ENCODE measurements around the gene SYT9. TPM values are rescaled to one million over a fixed set of nuclear protein-coding genes. Genes with fewer than 3 reads are reported as not detected.

SYT9 gene
- total RNA-seq, 1 experiment from 2014 or later, result not detected

GRCh38 chr11:7423946-7424345 lies 172.2 kb downstream of the SYT9 start:
- POLR2A ChIA-PET (ENCODE audit: unreplicated experiment), result no interaction called here
- no peaks in the 10 kb centered on the region for H3K9me2 ChIP-seq (ENCODE audit: insufficient read depth)
- no peak overlapping the region for H3K27ac ChIP-seq
- no peak overlapping the region for H2AFZ ChIP-seq
- H3K36me3 ChIP-seq (ENCODE audit: low read depth), result no peaks in the 10 kb centered on the region
- intact Hi-C loops (cut with micrococcal nuclease; ENCODE audit: unreplicated experiment), result no loop called here
- no peak for DNase-seq
- H3K4me2 ChIP-seq, result no peak overlapping the region
- H3K4me3 ChIP-seq, result no peak overlapping the region
- H4K20me1 ChIP-seq (ENCODE audit: insufficient read depth), result no peaks in the 10 kb centered on the region
- H3K27me3 ChIP-seq (ENCODE audit: insufficient read depth, low read depth), result no peaks in the 10 kb centered on the region
- TF ChIP-seq EZH2 (IDR thresholded peaks at IDR 0.05; ENCODE audit: low read depth), result no peak
- TF ChIP-seq CTCF (conservative IDR thresholded peaks at IDR 0.05), result no peak
- CTCF ChIA-PET, result no interaction called here
- no peaks in the 10 kb centered on the region for H3K79me2 ChIP-seq (ENCODE audit: low read depth)
- no peaks in the 10 kb centered on the region for H3K9me3 ChIP-seq (ENCODE audit: insufficient read depth, low read depth)
- no peaks in the 10 kb centered on the region for H3F3A ChIP-seq (ENCODE audit: insufficient read depth, low read depth)
- no TSS peak for BruUV-seq (replicated peaks)
- H3K4me1 ChIP-seq (replicated peaks; ENCODE audit: insufficient read depth), result no peaks in the 10 kb centered on the region

- Histone ChIP-seq H3K4me2 (no peak overlapping the region), H3K27me3 (ENCODE audit: insufficient read depth, low read depth) (no peaks in the 10 kb centered on the region), H3K4me3 (no peak overlapping the region), H4K20me1 (ENCODE audit: insufficient read depth) (no peaks in the 10 kb centered on the region), H3F3A (ENCODE audit: insufficient read depth, low read depth) (no peaks in the 10 kb centered on the region), H3K9me3 (ENCODE audit: insufficient read depth, low read depth) (no peaks in the 10 kb centered on the region), H3K4me1 (replicated peaks; ENCODE audit: insufficient read depth) (no peaks in the 10 kb centered on the region), H3K9me2 (ENCODE audit: insufficient read depth) (no peaks in the 10 kb centered on the region), H3K27ac (no peak overlapping the region), H3K36me3 (ENCODE audit: low read depth) (no peaks in the 10 kb centered on the region), H3K79me2 (ENCODE audit: low read depth) (no peaks in the 10 kb centered on the region), H2AFZ (no peak overlapping the region)
- DNase-seq, result no peak
- no TSS peak for BruUV-seq (replicated peaks)
- ChIA-PET POLR2A (ENCODE audit: unreplicated experiment) (no interaction called here), CTCF (no interaction called here)
- intact Hi-C loops (cut with micrococcal nuclease; ENCODE audit: unreplicated experiment), result no loop called here
- TF ChIP-seq EZH2 (IDR thresholded peaks at IDR 0.05; ENCODE audit: low read depth) (no peak), CTCF (conservative IDR thresholded peaks at IDR 0.05) (no peak)
Measured at GRCh38 chr11:7427733-7428132, 176.0 kb downstream of the SYT9 start.

DNA sequence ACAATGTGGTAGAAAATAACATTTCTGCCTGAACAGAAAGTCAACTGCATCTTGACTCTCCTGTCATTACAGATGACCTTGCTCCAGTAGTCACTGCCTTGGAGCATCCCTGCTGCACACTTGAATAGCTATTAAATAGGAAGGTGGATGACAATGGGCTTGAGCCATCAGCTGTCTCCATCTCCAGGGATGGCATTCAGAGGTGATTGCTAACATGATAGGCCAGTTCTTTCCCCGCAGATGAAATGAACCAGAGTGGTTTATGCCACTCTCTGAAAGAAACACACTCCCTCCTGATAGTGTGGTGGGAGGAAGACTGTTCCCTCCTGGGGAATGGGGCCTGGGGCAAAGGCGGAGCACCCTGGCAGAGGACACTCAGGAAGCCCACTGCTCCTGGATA lies 176.5 kb downstream of the SYT9 start:
- Histone ChIP-seq H3K36me3 (ENCODE audit: low read depth) (no peaks in the 10 kb centered on the region), H3K4me3 (no peak overlapping the region), H2AFZ (no peak overlapping the region), H3K79me2 (ENCODE audit: low read depth) (no peaks in the 10 kb centered on the region), H3K27ac (no peak overlapping the region), H3K9me2 (ENCODE audit: insufficient read depth) (no peaks in the 10 kb centered on the region), H4K20me1 (ENCODE audit: insufficient read depth) (no peaks in the 10 kb centered on the region), H3K4me2 (no peak overlapping the region), H3F3A (ENCODE audit: insufficient read depth, low read depth) (no peaks in the 10 kb centered on the region), H3K27me3 (ENCODE audit: insufficient read depth, low read depth) (no peaks in the 10 kb centered on the region), H3K9me3 (ENCODE audit: insufficient read depth, low read depth) (no peaks in the 10 kb centered on the region), H3K4me1 (replicated peaks; ENCODE audit: insufficient read depth) (no peaks in the 10 kb centered on the region)
- POLR2A ChIA-PET (ENCODE audit: unreplicated experiment), result no interaction called here
- no TSS peak for BruUV-seq (replicated peaks)
- TF ChIP-seq CTCF (conservative IDR thresholded peaks at IDR 0.05), result no peak
- TF ChIP-seq EZH2 (IDR thresholded peaks at IDR 0.05; ENCODE audit: low read depth), result no peak
- CTCF ChIA-PET, result no interaction called here
- no peak for DNase-seq
- intact Hi-C loops (cut with micrococcal nuclease; ENCODE audit: unreplicated experiment), result no loop called here
